Epithelial cell of esophagus (primary cell): Measurements from ENCODE around the gene SLC20A1.

ENCODE experiments used
- DNase-seq: peaks from one replicate; pipeline ENCODE4 v3.0.0; 2010; ENCODE audit warnings: low read depth
- H3K4me3 ChIP-seq: 2 replicates; pipeline ENCODE4 v1.5.1; 2011; ENCODE audit warnings: mild to moderate bottlenecking, low read length, control low read depth
- TF ChIP-seq, protein P1 (sequence below): IDR thresholded peaks from 2 replicates; pipeline ENCODE4 v1.5.1; 2011; ENCODE audit warnings: low read depth, mild to moderate bottlenecking, low read length, control low read depth, inconsistent platforms; ENCODE audit not compliant: insufficient read depth; ENCODE audit errors: missing control alignments

Gene SLC20A1

DNA sequence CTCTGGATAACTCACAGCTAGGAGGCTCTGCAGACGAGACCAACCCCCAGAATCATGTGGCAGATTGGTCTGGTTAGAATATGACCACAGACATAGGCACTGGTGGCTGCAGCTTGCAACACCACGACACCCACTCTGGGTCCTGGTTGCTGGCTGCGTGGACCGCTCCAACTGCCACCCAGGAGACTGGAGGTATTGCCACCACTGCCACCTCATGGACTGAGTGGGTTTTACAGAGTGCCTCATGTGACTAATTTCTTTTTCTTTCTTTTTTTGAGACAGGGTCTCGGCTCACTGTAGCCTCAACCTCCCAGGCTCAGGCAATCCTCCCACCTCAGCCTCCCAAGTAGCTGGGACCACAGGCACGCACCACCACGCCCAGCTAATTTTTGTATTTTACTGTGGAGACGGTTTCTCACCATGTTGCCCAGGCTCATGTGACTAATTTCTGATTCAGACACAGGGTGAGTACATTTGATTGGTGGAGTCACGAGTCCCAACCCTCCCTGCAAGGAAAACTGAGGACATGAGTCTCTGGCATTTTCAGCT, 45.2 kb downstream of the SLC20A1 start:
- TF ChIP-seq, protein P1, sequence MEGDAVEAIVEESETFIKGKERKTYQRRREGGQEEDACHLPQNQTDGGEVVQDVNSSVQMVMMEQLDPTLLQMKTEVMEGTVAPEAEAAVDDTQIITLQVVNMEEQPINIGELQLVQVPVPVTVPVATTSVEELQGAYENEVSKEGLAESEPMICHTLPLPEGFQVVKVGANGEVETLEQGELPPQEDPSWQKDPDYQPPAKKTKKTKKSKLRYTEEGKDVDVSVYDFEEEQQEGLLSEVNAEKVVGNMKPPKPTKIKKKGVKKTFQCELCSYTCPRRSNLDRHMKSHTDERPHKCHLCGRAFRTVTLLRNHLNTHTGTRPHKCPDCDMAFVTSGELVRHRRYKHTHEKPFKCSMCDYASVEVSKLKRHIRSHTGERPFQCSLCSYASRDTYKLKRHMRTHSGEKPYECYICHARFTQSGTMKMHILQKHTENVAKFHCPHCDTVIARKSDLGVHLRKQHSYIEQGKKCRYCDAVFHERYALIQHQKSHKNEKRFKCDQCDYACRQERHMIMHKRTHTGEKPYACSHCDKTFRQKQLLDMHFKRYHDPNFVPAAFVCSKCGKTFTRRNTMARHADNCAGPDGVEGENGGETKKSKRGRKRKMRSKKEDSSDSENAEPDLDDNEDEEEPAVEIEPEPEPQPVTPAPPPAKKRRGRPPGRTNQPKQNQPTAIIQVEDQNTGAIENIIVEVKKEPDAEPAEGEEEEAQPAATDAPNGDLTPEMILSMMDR = peak; percentile 47
- DNase-seq = peak; percentile 85
- no peak overlapping the region for H3K4me3 ChIP-seq

DNA sequence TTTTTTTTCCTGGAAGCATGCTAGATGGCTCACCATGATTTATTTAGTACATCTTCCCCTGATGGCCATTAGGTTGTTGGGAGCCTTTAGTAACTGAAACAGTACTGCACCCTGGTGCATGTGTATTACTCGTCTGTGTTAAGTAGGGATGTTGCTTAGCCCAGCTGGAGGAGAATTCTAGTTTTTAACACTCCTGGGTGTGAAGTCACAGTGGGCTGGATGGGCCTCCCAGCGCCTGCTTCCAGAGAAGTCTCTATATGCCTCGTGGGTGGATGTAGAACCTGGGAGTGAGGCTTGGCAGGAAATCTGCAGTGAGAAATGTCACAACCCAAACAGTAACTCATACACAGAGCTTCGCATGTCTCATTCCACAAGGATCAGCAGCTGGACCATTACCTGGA, 46.1 kb downstream of the SLC20A1 start:
- TF ChIP-seq, protein P1 = no peak
- no peak overlapping the region for H3K4me3 ChIP-seq
- peak; percentile 71 for DNase-seq

DNA sequence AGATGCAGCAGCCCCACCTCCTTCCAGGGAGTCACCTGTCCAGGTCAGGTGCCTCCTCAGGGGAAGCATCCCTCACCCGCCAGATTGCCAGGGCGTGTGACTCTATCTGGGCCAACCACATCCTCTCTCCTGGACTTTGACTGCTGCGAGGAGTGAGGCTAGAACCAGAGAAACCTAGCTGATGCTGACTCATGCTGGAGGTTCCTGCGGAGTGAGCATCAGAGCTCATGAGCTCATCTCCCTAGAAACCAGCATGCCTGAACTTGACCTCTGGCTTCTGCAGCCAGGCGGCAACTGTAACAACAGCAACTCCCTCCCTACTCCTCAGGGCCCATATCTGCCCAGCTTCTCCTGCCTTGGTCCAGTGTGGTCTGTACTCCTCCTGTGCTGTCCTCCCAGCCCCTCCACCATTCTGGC, 46.8 kb downstream of the SLC20A1 start:
- TF ChIP-seq, protein P1 = no peak
- peak; percentile 99 for DNase-seq
- no peak overlapping the region for H3K4me3 ChIP-seq

DNA sequence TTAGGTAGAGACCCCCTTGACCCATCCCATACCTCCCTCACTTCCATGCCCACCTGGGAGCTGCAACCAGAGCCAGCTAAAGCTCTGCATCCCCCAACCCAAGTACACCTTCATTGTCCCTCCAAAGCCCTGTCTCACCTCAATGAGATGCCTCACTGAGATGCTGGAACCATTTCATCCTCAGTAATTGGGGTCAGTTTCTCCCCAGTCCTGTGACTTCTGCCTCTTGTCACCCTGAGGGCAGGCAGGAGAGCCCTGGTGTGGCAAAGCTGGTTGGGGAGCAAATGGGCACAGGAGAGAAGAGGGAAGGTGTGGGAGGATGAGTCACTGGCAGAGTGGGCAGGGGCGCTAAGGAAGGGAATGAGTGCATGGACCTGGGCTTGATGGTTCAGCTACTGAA, 47.2 kb downstream of the SLC20A1 start:
- DNase-seq = peak; percentile 55
- no peak overlapping the region for H3K4me3 ChIP-seq
- TF ChIP-seq, protein P1 = no peak

DNA sequence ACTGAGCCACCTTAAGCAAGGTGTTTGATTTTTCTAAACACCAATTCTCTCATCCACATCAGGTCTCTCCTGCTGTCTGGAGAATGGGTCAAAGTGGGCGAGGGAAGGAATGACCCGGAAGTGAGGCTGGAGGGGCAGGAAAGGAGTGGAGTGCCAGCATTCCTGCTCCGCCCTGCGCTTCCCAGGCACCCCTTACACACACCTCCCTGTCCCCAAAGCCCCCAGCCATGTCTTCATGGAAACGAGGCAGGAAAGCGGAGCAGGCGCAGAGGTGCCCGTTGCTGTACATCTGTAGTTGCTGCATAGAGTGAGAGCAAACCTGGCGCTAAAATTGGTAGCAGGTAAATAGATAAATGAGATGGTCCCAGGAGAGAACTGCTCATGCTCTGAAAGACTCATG, 47.9 kb downstream of the SLC20A1 start:
- no peak overlapping the region for H3K4me3 ChIP-seq
- TF ChIP-seq, protein P1 = no peak
- no peak for DNase-seq

DNA sequence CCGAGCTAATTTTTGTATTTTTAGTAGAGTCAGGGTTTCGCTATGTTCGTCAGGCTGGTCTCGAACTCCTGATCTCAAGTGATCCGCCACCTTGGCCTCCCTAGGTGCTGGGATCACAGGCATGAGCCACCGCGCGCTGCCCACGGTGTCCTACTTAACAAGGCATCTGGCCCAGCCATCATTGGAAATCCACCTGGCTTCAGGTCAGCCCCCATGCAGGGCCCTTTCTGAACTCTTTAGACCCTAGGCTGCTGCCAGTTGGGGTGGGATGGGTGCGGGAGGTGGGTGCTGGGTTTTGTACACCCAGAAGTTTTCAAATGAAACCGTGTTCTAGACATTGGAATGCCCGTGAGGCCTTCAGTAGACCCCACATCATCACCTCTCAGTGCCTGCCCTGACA, 48.4 kb downstream of the SLC20A1 start:
- TF ChIP-seq, protein P1 = no peak
- DNase-seq = no peak
- no peak overlapping the region for H3K4me3 ChIP-seq

DNA sequence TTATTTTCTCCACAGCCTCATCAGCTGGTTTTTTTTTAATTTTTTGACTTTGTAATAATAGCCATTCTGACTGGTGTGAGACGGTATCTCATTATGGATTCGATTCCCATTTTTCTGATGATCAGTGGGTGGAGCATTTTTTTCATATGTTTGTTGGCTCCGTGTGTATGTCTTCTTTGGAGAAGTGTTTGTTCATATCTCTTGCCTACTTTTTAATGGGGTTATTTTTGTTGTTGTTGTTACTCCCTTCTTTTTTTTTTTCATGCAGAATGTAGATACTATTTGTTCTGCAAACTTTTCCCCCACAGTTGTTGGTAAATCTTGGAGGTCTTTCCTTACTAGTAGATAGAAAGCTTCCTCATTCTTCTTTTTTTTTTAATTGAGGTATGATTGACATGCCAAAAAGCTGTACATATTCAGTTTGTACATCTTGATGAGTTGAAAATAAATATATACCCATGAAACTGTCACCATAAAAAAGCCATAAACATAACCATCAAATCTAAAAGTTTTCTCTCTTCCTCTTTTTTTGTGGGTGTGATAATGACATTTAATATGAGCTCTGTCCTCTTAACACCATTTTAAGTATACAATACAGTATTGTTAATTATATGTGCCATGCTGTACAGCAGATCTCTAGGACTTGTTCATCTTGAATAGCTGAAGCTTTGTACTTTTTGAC, 53.2 kb downstream of the SLC20A1 start:
- H3K4me3 ChIP-seq = no peak overlapping the region
- TF ChIP-seq, protein P1 = no peak
- DNase-seq = no peak
